Forelimb muscle (tissue), 1 donor: Measurements from ENCODE around the gene HDDC2. TPM values are rescaled to one million over a fixed set of nuclear protein-coding genes. Genes with fewer than 3 reads are reported as not detected.

ENCODE experiments used
- DNase-seq: peaks from one replicate; pipeline ENCODE4 v3.0.0-alpha.2; 2013; ENCODE audit warnings: low read depth
- polyA plus RNA-seq: library from polyadenylated mRNA; unstranded; fragments of 120-200 nt; gene quantifications from one replicate; pipeline ENCODE4 v1.2.1, GENCODE V29; 2013; ENCODE audit not compliant: insufficient read length

Gene HDDC2
- polyA plus RNA-seq, 1 donor, result 52.5 TPM

- DNase-seq, result no peak
These were observed 64.0 kb downstream of the HDDC2 start for GRCh38 chr6:125237764-125238163.

- DNase-seq, result no peak
These were observed 65.0 kb downstream of the HDDC2 start for GRCh38 chr6:125236536-125237327.

DNA sequence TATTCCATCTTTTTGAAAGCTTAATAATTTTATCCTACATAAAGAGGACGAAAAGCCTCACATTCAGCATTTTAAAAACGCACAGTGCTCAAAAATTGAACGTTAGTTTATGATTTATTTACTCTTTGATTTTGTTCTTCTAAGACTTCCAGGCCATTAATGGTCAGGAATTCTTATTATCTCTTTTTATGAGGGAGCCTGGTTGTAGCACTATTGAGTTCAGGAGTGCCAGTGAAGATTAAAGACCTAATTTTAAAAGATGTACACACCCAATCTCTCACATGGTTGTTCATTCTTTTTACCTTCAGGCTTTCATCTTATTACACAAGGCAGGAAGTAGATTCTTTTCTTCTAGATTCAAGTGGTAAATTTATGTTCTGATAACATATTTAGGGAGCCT is 68.6 kb downstream of the HDDC2 start:
- no peak for DNase-seq

- DNase-seq, result no peak
These were observed 69.3 kb downstream of the HDDC2 start for GRCh38 chr6:125232466-125232865.

DNA sequence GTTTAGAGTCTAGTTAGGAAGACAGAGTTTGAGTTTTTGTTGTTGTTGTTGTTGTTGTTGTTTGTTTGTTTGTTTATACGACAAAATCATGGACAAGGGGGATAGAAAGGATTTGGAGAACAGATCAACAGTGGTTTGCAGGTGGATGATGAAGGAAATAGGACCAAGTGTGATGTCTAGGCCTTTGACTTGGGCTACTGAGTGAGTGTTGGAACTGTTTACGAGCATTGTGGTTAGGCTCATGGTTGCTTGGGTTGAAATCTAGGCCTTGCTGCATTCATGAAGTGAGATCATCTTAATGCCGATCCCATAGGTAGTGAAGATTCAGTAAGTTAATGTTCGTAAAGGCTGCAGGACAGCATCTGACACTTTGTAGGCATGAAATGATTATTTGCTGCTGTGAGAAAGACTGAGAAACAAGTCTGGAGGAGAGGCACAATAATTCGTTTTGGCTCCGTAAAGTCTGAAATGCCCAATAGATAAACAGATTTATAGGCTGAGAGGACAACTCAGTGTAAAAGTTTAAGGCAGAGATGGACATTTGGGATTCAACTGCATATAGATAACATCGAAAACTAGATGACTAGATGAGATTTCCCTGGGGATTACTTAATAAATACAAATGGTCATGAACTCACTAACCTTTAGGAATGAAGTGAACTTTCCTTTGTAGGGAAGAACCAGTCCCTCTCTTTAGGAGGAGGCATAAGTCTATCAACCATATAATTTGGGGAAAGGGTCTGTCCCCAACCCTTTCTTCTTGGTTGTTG is 70.0 kb downstream of the HDDC2 start:
- no peak for DNase-seq

- no peak for DNase-seq
These were observed 70.6 kb downstream of the HDDC2 start for GRCh38 chr6:125231133-125231532.

- no peak for DNase-seq
These were observed 71.1 kb downstream of the HDDC2 start for GRCh38 chr6:125230674-125231073.

DNA sequence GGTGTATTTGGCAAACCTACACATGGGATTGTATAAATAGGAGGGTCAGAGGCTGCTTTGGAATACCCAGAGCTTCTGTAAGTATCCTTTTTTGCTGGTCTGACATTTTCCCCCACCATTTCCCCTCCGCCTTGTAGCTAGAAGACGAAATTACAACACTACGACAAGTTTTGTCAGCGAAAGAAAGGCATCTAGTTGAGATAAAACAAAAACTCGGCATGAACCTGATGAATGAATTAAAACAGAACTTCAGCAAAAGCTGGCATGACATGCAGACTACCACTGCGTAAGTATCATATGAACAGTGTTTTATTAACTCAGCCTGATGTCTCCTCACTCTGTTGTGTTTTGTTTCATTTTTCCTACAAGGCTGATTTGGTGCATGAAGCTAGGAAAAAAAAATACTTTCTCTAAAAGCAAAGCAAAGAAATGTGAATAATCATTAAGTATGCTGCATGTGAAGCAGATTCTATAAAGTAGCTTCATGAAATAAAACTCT is 72.7 kb downstream of the HDDC2 start:
- no peak for DNase-seq

- DNase-seq, result no peak
These were observed 74.5 kb downstream of the HDDC2 start for GRCh38 chr6:125227244-125227643.

Other genes with a start within 250 kb of the HDDC2 start
- gene TPD52L1, start 148.2 kb downstream of the HDDC2 start, polyA plus RNA-seq, result 46.1 TPM